GM21528 (cell line): ENCODE results near the gene ZNF213.

ENCODE experiments used
- ATAC-seq: cut with Tn5 transposase; IDR thresholded peaks from one replicate; pipeline ENCODE4 v1.9.1; 2021; ENCODE audit warnings: mild to moderate bottlenecking, moderate library complexity; ENCODE audit not compliant: unreplicated experiment, low FRiP score

The ZNF213 gene, protein sequence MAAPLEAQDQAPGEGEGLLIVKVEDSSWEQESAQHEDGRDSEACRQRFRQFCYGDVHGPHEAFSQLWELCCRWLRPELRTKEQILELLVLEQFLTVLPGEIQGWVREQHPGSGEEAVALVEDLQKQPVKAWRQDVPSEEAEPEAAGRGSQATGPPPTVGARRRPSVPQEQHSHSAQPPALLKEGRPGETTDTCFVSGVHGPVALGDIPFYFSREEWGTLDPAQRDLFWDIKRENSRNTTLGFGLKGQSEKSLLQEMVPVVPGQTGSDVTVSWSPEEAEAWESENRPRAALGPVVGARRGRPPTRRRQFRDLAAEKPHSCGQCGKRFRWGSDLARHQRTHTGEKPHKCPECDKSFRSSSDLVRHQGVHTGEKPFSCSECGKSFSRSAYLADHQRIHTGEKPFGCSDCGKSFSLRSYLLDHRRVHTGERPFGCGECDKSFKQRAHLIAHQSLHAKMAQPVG

DNA sequence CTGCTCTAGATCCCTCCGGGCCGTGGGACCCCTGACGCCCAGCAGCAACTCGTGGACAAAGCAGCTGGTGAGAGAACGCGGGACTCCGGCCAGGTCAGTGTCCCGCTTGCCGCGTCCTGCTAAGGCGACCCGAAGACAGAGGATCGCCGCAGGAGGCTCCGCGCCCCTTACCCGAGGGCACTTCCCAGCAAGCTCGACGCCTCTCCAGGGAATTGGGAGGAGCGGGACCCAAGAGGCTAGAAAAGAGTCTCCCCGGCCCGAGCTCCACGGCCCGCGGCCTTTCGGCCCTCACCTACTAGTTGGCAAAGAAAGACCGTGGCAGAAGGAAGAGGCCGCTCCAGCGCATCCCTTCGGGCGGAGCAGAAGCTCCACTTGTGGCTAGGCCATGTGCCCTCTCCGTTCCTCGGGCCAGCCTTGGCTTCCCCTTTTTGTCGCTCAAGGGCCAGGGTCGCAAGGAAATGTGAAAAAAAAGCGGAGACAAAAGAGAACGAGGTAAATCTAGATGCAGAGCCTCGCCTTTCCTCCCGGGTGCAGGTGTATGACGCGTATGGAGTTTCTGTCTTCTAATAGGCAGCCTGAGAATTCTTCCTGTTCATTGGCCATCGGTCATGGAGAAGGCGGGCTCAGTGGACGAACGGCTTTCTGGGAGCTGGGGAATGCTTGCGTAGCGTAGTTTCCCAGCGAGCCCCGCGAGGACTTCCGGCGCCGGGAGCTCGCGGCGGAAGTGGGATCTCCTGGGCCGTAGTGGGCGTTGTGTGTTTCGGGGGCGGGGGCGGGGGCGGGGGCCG, at the start of gene ZNF213:
Gene ZNF213 (plus strand): TSS at position 692 of the 788 bp plus-strand sequence. CDS start 2,252 bp downstream, outside the sequence.
- ATAC-seq, result peak; percentile 92

DNA sequence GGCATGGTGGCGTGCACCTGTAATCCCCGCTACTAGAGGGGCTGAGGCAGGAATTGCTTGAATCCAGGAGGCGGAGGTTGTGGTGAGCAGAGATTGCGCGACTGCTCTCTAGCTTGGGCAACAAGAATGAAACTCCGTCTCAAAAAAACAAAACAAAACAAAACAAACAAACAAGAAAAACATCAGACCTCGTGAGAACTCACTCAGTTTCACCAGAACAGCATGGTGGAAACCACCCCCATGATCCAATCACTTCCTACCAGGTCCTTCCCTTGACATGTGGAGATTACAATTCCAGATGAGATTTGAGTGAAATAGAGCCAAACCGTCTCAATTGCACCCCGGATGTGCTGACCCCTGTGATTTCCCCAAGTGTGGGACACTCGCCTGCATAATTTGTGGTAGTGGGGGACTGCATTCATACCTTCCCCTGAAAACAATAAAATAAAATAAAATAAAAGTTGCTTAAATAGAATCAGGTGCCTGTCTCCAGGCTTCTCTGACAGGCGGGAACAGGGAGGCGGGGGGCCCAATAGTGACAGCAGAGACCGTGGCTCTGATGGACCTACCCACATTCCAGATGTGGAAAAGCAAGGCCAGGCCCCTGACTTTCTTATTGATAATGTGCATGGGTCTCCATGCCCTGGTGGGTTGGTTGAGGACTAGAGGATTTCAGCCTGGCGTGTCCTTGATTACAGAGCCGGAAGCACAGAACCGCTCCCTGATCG, 48.8 kb upstream of the ZNF213 start:
- no peak for ATAC-seq

DNA sequence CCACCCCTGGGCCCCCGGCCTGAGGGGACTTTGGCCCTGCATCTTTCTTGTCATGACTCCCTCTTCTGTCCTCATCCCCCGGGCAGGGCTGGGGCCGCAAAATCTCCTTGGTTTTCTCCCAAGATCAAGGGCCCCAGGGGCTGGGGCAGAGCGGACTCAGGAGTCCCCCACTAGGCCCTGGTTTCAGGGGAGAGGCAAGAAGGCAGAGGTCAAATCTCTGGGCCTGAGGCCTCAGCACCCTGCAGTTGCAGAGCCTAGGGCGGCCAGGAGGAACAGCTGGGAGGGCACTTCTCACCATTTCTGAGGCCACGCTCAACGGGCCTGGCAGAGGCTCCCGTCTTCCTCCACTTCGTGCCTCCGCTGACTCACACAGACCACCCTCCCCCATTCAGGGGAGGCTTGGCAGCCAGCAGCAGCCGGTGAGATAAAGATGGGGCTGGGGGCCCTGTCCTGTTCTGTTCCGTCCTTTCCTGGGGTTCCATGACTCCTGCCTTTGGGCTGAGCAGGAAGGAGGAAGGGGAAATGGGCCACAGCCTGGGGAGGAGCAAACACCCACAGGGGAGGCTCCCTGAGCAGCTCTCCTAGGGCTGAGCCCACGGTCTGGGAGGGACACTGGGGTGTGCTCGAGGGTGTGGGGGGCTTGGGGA, 48.1 kb upstream of the ZNF213 start:
- no peak for ATAC-seq

- ATAC-seq, result no peak
Measured at GRCh38 chr16:3087243-3088235, 47.3 kb upstream of the ZNF213 start.

GRCh38 chr16:3088450-3088849, 46.4 kb upstream of the ZNF213 start:
- ATAC-seq, result no peak

DNA sequence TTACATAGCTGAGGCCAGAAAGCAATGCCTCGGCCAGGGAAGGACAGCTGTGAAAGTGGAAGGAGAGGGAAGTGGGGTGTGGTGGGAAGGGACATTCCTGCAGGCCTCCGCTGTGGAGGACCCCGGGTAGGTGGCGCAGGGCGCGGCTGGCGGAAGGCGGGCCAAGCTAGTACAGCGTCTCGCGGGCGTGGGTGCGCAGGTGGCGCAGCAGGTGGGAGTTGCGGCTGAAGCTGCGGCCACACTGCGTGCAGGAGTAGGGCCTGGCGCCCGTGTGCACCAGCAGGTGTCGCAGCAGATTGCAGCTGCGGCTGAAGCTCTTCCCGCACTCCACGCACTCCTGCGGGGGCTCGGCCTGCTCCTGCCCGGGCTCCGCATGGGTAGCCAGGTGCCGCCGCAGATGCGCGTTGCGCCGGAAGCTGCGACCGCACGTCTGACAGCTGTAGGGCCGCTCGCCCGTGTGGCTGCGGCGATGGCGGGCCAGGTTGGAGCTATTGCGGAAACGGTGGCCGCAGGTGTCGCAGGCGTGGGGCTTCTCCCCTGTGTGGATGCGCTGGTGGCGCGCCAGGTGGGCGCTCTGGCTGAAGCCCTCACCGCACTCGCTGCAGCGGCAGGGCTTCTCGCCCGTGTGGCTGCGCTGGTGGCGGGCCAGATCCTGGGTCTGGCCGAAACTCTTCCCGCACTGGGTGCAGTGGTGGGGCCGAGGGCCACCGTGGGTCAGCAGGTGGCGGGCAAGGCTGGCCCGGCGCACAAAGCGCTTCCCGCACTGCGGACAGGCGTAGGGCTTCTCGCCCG, 45.7 kb upstream of the ZNF213 start:
- no peak for ATAC-seq

DNA sequence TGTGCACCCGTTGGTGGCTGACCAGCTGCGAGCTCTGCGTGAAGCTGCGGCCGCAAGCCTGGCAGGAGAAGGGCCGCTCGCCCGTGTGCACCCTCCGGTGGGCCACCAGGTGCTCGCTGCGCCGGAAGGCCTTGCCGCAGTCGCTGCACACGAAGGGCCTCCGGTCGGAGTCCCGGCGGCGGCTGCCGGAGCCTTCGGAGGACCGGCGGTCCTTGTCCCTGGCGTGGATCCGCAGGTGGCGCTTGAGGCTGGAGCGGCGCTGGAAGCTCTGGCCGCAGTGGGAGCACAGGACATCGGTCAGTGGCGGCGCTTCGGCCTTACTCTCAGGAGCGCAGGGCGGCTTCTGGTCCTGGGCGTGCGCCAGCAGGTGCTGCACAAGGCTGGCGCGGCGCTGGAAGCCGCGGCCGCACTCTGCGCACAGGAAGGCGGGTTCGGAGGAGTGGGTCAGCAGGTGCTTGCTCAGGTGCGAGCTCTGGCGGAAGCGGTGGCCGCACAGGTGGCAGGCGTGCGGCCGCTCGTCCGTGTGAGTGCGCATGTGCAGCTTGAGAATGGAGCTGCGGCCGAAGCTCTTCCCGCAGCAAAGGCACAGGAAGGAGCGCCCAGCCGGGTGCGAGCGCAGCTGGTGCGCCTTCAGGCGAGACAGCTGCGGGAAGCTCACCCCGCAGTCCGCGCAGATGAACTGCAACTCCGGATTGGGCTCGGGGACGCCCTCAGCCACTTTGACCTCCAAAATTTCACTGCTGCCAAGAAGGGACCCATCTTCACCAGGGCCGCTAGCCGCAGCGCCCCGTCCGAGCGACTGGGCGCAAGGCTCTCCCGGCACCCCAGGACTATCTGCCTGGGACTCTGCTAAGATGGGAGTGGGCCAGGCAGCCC, 44.9 kb upstream of the ZNF213 start:
- no peak for ATAC-seq

DNA sequence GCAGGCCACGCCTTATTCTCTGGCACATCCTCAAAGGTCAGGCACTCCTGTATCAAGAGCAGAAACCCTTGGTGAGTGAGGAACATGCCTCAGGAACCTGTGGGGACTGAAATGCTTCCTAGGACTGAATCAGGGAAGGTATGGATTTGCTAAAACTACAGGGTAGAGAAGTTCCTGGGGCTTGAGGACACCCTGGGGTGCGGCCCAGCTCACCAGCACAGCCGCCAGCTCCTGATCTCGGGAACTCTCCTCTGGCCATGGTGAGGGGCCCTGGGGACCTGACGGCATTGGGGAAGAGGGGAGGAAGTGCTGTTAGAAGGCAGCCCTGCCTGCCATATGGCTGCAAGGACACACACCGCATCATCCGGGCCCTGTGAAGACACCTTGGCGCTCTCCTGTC, 43.3 kb upstream of the ZNF213 start:
- ATAC-seq, result no peak

- ATAC-seq, result no peak
Measured at GRCh38 chr16:3092501-3092941, 42.3 kb upstream of the ZNF213 start.

- no peak for ATAC-seq
Measured at GRCh38 chr16:3094289-3095027, 40.4 kb upstream of the ZNF213 start.

DNA sequence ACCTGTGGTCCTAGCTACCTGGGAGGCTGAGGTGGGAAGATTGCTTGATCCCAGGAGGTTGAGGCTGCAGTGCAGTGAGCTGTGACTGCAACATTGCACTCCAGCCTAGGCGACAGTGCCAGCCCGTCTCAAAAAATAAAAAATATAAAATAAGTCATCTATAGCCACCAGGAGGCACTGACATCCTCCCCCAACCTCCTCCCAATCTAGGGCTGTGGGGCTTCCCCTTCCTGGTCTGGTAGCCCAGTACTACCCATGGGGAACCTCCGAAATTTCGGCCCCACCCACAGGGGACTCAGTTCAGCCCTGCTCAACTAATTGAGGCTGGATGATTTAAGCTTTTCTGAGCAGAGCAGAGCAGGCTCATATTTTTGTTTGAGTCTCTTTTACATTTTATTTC, 39.0 kb upstream of the ZNF213 start:
- ATAC-seq, result no peak

DNA sequence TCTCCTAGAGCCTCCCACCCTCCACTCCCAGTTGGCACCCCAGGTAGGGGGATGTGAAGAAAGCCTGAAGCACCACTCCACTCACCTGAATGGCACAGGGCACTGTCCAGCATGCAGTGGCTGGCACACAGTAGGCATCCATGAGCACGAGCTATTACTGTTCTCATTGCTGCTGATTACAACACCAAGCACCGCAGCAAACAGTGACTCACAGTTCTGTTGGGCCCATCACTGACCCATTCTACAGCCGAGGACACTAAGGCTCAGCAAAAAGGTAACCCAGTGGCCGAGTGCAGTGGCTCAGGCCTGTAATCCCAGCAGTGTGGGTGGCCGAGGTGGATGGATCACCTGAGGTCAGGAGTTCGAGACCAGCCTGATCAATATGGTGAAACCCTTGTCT, 38.5 kb upstream of the ZNF213 start:
- ATAC-seq, result no peak

GRCh38 chr16:3097266-3097665, 37.6 kb upstream of the ZNF213 start:
- ATAC-seq, result no peak

DNA sequence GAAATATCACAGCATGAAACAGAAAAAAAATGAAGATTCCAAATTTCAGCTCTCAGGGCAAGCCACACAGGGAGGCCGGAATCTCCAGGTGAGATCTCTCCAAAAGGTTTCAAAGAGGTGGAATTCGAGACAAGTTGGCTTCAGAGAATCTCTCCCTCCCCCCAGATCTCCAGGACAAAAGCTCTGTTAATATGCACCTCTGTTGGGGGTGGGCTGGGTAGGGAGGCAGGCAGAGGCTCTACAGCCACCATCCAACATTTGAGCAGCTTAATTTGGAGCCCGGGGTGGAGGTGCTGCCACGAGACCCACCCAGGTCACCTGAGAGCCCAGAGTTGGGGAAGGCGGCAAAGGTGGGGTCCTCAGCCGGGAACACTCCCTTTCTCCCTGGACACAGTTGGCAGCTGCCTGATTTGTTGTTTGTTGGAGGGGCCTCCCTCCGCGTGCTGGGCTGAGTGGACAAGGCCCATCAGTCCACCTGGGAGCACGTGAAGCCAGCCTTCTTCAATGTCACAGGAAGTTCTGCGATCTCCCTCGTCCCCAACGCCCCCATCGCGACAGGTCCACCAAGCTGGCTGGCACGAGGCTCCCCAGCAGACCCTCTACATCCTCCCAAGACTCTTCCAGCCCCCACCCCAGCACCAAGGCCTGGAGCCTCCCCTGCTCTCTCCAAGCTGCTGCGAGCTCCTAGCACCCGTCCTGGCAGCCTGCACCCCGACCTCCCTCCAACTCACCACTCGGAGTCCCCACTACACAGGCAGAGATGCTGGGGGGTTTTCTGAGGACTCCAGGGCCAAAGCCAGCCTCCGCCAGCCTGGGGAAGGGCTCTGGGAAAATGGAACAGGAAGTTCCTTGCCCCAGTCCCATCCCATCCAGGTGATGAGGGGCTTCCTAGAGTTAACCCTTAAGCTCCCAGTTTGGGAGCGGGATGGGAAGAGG, 36.1 kb upstream of the ZNF213 start, which contains the start of gene ZSCAN10:
Gene ZSCAN10 (minus strand): TSS at position 836 of the 936 bp plus-strand sequence. CDS start 6,357 bp downstream, outside the sequence.
- ATAC-seq, result no peak

GRCh38 chr16:3099395-3099731, 35.5 kb upstream of the ZNF213 start:
- ATAC-seq, result no peak
